Measurements from ENCODE around the gene NELFB.

- TF ChIP-seq ZFP3 (CRISPR knock-in tag; IDR thresholded peaks at IDR 0.05) (no peak), PATZ1 (CRISPR knock-in tag; IDR thresholded peaks at IDR 0.05; ENCODE audit: borderline replicate concordance) (no peak), BACH2 (CRISPR knock-in tag; IDR thresholded peaks at IDR 0.05; ENCODE audit: borderline replicate concordance) (no peak), ARNTL (CRISPR knock-in tag; IDR thresholded peaks at IDR 0.05; ENCODE audit: borderline replicate concordance, low read depth) (no peak), ZNF70 (CRISPR knock-in tag; IDR thresholded peaks at IDR 0.05) (no peak), TCF4 (CRISPR knock-in tag; IDR thresholded peaks at IDR 0.05; ENCODE audit: borderline replicate concordance) (no peak), SNAI2 (CRISPR knock-in tag; IDR thresholded peaks at IDR 0.05) (no peak)
Measured at GRCh38 chr9:137286975-137287383, 31.9 kb downstream of the NELFB start.
